Measurements from ENCODE around the gene IQUB.
A peak's percentile ranks its signal among the peaks of the same experiment; 100 is the strongest.
"Not testable (repeated sequence)": the region's sequence is repeated elsewhere in the genome, so short reads cannot be mapped to it uniquely, and the experiment has no call there.

Gene IQUB

DNA sequence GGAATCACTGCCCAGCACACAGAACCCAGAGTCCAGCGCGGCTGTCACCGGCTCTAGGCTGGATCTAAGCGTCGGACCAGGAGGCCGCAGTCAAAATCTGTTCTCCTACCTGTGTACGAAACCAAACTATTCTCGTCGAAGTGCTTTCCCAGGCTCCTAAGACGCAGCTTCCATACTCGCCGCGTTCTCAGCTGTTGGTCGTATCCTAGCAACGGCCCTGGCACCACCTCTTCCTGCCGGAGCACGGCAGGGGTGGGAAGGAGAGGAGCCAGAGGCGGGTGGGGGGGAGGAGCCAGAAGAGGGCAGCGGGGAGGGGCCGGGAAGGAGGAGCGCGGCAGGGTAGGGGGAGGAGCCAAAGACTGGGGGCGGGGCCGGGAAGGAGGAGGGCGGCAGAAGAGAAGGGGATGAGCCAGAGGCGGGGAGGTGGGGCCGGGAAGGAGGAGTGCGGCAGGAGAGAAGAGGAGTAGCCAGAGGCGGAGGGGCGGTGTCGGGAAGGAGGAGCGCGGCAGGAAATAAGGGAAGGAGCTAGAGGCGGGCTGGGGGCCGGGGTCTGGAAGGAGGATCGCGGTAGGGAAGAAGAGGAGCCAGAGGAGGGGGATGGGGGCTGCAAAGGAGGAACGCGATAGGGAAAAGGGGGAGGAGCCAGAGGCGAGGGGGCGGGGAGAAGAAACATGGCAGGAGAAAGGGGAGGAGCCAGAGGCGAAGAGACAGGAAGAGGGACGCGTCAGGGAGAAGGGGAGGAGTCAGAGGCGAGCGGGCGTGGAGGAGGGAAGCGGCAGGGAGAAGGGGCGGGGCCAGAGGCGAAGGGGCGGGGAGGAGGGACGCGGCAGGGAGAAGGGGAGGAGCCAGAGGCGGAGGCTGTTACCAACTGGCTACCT, at the start of gene IQUB:
TSS of gene IQUB (minus strand) at position 213 of the 878 bp plus-strand sequence. CDS start 22,255 bp downstream, outside the sequence.
- peak; percentile 99 for DNase-seq

DNA sequence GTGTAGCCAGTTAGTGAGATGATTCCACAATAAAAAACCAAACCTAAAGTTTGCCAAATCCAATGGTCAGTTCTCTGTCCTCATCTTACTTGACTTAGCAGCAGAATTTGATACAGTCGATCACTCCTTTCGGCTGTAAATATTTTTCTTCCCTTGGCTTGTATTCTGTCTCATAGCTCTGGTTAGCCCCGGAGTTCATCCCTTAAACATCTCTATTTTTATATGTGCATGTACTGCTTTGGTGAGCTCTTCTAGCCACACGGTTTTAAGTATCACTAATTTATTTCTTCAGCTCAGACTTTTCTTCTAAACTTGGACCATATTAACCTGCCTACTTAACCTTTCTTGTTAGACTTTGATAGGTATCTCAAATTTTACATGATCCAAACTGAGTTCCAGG, 49.4 kb upstream of the IQUB start:
- no peak for DNase-seq

DNA sequence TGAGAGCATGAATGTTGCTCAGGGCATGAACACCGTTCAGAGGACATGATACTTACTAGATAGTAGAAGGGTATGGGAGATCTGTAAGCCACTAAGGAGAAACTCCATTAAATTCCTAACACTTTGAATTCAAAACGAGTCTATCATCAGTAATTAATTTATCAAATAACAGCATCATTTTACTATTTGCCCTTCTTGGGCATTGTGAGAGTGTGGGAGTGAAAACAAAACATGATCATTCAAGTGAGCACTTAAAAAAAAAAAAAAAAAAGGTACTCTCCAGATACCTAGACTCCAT, 46.7 kb upstream of the IQUB start:
- no peak for DNase-seq

DNA sequence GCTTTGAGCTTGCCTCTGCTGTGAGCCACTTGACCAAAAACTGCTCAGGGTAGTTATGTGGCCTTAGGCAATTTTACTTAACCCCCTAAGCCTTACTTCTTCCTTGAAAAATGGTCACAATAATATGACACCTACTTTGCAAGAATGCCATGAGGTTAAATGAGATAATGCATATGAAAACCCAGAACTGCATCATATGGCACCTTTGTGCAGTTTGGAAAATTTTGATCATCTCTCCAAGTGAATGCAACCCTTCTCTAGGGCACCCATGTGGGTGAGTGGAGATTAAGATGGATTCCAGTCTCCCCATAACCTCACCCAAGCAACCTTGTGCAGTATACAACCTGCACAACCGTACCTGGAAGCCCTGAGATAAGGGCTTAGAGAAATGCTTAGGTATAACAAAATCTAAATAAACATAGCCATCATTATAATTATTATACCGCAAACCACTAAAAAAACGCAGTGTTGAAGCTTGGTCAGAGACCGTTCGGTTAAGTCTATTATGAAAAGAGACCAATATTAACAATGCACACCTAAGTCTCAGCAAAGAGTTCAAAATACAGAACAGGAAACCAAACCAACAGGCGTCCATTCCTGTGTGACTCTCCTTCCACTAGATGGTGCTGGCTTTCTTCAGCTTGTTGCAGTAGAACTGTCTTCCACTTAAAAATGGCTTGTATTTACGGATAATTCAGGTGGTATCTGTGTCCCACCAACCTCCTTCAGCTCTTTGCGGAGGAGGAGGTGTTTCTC, 46.2 kb upstream of the IQUB start:
- DNase-seq: peak; percentile 53

DNA sequence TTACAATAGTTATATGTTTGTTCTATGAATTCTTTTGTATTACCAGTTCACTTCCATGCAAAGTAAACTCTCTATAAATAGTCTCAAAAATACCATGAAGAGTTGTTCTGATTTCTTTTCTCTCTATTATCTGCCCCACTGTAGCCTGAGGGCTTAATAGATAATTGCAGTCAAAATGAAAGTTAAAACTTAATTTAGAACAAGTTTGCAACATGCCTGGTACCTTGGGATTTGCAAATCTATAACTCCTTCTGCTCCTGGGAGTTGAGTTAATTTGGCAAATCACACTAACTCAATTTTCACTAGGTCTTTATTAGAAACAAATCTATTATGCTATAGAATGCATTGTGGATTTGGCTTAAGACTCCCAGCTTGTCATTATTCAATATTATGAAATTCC, 45.0 kb upstream of the IQUB start:
- no peak for DNase-seq

DNA sequence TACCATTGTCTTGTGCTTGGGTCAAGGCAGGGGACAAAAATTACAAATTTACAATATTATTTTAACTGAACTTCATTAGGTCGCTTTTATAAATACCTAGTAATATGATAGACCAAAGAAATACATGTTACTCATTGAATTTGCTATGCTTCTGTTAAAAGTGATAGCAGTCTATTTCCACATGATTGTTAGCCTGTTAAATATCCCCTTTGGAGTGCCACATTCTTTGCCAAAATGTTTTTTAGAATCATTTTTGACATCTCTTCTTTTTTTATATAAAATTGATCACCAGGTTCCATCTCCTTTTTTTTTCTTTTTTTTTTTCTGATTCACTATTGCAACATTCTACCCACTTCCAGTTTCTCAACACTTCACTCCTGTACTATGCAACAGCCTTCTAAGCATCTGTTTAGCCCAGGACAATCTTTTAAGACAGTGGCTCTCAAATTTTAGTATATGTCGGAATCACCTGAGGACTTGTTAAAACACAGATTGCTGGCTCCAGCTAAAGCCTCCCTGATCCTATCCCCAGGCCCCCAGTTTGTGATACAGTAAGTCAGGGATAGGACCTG, 39.6 kb upstream of the IQUB start:
- no peak for DNase-seq

DNA sequence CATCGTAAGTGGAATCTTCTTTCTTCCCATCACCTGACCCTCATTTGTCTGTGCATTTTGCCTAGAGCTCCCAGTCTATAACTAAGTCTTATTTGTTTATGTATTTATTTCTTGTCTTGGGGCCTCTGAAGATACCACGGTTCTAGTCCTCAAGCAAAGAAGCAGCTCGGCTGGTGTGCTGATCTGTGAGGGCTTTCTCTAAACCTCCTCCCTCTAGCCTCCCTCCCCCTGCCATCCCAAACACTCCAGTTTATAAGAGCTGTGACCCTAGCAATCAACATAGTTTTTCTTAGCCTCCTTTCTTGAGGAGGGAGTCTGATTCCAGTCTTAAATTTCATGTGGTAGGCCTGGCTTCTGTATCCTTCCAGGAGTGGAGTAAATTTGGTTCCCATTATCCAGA, 38.9 kb upstream of the IQUB start:
- DNase-seq: no peak

DNA sequence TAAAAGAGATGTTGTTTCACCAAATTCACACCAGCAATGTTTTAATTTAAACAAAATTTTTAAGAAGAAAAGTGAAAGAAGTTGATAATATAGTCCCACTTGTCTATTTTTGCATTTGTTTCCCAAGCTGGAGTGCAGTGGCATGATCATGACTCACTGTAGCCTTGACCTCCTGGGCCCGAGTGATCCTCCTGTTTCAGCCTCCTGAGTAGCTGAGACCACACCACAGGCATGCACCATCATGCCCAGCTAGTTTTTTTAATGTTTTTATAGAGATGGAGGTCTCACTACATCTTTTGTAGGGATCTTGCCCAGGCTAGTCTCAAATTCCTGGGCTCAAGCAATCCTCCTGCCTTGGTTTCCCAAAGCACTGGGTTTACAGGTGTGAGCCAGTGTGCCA, 37.3 kb upstream of the IQUB start:
- DNase-seq: no peak

DNA sequence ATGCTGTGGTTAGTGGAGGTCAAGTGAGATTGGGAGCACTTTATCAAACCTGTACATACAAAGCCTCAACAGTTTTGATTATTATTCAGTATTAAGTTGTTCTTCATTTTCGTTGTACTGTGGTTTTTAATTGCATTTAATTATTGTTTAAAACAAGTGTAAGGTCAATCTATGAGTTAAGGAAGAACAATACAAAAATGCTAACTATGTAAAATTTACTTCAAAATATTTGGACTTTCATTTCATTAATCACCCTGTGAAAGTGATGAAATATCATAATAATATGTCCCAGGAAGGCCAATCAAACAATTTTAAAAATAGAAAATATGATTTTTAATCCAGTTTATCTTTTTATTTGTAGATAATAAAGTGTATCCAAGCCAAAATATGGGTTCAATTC, 36.8 kb upstream of the IQUB start:
- DNase-seq: no peak

DNA sequence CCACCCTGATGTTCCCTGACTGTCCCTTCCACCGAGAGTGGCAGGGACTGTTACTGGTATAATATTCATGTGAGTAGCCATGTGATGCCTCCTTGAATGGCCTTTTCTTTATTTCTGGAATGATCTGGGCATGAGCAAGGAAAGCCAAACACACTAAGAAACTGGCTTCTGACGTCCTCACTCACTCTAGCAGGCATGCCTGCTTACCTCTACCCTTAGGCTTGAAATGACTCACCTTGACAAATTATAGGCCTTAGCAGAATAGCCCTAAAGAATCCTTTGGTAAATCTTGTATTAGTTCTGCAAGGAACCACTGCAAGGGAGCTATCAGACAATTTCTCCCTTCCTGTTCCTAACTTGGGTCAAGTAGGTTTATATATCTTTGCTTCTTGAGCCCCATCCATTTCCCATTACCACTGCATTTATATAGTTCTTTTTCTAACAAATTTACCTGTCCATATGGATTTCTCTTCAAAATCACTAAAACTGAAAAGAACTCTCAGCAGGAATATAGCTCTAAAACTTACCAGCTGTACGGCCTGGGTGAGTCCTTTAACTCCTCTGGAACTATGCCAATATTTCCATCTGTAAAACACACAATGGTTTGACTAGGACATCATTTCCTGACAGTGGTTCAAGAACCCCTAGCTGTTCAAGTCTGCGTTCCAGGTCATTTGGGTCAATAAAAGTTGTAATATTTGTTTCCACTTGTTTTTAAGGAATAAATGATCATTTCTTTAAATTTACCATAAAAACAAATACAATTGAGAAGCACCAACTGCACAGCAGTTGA, 36.2 kb upstream of the IQUB start:
- no peak for DNase-seq

DNA sequence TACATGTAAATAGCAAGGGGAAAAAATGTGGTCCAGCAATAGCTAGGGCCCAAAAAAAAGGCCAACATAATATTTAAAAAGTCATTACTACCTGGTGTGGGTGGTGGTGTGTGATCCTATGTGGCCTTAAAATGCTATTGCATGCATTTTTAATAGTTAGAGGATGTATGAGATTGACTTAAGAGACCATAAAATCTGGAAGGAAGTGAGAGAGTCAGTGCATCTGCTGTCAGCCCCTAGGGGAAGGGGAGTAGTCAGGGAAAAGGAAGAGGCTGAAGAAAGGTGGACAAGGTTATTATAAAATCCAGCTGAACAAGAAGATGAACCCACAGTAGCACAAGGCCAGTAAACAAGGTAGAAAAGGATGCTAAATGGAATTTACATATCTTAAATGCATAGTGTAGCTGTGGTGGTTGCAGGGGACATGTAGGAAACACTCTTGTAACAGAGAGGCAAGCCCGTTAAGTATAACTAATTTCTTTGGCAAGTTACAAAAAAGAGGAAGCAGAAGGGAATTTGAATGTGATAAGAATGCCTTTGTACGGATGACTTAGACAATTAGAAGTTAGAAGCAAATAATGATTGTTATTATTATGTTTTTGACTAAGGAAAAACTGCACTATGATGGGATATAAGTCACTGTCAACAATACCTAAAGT, 35.1 kb upstream of the IQUB start:
- no peak for DNase-seq

DNA sequence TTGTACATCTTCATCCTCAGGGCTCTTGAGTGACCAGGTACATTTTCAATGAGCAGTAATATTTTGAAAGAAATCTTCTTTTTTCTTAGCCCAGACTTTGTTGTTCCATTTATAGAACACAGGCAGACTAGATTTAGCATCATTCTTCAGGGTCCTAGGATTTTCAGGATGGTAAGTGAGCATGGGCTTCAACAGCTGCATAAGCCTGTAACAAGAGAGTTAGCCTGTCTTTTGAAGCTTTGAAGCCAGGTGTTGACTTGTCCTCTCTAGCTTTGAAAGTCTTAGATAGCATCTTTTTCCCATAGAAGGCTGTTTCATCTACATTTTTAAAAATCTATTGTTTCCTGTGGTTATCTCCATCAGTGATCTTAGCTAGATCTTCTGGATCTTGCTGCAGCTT, 27.7 kb upstream of the IQUB start:
- DNase-seq: no peak

DNA sequence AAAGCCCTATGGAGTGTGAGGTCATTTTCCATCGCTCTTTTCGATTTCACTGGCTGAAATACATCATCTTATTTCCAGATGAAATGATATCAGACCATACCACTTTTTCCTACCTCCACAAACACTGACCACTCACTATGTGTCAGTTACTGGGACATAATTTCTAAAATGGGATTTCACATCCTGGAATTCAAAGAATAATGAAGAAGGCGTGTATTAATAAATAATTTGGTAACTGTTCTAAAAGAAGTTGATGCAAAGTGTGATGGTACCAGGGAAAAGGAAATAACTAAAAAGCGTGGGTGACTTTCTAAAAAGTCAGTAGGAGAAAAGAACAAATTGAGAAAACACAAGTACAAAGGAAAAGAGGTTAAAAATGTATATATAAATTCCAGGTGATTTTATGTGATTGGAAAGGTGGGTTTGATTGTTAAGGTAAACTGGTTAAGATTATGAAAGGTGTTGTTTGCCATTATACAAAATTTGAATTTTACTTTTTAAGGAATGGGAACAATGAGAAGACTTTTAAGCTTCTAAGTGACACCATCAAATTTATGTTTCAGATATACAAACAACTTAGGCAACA, 24.0 kb upstream of the IQUB start:
- DNase-seq: no peak

DNA sequence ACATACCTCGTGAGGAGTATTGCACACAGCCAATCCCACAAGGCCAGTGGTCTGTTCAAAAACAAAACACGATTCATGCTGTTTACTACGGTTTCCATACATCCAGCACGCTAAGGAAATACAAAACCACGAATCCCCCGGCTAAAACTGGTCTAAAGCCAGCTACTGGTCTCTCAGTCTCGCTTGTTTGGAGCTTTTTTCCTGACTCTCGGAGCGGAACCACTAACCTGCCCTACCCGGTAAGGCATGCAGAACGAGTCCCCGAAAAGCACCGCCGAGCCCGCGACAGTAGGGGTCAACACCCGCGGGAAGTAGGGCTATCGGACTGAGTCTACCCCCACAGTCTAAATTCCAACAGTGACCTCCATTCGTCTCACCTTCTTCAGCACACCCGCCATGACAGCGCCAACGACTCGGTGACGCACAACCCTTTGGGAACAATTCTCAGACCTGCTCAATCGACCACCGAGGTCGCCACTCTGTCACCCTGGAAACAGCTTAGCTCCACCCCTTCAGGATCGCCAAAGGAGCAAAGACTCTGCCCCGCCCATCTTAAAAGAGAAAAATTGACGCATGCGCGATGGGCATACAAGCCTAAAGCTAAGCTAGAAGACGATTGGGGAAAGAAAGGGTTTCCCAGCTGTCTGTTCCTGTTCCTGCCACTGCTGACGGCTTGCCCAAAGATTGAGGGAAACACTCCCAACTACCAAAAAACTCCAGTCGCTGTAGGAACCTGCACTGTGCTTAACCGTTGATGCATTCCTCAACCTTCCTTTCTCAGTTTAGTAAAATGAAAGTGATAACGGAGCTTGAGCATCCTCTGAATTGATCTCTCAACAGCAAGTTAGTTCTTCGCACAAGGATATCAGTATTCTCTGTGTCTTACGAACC, 23.2 kb upstream of the IQUB start, which contains the start of gene NDUFA5:
TSS of gene NDUFA5 (minus strand) at position 421 of the 891 bp plus-strand sequence. CDS start at position 398, 23 bp downstream.
- DNase-seq: peak; percentile 99

DNA sequence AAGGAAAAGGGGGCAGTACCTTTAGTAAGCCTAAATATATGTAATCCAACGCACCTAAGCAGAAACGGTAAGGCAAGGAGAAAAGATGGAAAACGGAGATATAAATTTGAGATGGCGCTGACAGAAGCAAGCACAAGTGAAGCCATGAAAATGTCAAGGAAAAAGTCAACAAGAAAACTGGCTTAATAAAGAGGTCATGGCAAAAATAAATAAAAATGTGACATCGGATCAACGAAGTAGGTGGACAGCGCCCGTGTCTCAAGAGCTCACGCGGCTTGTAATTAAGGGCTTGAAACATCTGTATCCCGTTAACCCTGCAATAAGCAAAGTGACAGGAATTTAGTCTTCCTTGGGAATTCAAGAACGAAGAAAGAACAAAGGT, 22.6 kb upstream of the IQUB start:
- no peak for DNase-seq

DNA sequence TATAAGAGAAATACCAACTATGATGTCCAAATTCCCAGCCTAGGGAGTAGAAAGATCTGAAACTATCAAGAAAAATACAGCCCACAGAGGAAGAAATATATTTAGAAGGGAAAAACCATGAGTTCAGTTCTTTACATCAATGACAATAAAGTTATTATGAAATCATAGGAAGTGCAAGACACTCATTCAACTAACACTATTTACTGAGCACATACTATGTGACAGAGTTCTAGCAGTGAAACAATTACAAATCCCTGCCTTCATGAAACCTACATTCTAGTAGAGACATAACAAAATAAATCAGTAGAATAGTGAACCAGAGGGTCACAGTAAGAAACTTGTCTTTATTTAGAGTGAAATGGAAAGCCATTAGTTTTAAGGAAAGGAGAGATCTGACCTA, 21.1 kb upstream of the IQUB start:
- DNase-seq: no peak

DNA sequence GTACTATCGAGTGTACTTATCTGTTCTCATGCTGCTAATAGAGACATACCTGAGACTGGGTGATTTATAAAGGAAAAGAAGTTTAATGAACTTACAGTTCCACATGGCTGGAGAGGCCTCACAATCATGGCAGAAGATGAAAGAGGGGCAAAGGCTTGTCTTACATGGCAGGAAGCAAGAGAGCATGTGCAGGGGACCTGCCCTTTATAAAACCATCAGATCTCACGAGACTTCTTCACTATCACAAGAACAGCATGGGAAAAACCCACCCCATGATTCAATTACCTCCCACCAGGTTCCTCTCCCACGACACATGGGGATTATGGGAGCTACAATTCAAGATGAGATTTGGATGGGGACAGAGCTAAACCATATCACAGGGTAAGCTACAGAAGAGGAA, 18.8 kb upstream of the IQUB start:
- no peak for DNase-seq

DNA sequence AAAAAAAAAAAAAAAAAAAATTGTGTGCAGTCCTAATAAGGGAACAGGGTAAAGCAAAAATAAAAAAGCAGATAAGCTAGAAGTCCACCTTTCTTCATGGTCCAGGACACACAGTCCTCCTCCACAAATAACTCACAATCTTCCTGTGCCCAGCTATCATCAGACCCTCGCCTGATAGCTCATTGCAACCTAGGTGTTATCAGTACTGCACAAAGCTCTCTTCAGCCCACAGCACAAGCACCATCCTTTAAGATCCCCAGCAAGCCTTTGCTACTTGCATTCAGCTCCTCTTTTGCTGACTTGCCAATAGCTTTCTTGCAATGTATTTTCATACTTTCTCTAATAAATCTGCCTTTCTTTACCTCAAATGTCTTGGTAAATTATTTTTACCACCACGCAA, 18.2 kb upstream of the IQUB start:
- no peak for DNase-seq

DNA sequence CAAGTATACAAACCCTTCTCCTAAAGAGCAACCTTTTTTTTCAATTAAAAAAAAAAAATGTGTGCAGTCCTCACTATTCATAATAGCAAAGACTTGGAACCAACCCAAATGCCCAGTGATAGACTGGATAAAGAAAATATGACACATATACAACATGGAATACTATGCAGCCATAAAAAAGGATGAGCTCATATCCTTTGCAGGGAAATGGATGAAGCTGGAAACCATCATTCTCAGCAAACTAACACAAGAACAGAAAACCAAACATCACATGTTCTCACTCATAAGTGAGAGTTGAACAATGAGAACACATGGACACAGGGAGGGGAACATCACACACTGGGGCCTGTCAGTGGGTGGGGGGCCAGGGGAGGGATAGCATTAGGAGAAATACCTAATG, 17.7 kb upstream of the IQUB start:
- DNase-seq: not testable (repeated sequence)

DNA sequence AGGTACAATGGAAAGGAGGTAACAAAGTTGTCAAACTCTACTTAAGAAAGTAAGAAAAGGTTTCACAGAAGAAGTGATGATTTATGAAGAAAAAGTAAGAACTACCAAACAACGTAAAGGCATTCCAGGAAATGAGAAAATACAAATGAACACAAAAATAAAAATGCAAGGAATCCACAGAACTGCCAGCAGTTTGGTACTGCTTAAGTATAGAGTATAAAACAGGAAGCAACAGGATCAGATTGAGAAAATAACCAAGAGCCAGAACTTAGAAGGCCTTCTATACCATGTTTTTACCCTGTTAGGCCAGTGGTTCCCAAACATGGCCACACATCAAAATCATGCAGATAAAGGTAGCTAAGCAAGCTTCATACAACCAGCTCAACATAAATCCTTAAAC, 14.0 kb upstream of the IQUB start:
- no peak for DNase-seq

DNA sequence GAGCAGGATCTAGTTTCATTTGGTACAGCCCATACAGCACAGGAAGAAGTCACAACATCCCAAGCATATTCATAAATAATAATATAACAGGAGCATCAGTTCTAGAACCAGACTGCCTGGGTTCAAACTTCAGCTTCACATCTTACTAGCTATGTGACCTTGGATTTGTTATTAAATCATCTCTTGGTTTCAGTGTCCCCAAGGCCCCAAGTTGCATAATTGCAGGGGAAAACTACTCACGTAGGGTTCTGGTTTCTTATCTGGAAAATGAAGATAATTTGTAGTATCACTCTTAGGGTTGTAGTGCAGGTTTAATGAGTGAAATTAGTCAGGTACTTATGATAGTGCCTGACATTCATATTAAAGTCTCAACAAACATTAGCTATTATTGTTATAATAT, 5.5 kb upstream of the IQUB start:
- DNase-seq: no peak

All from NCI-H526 treated with DMSO at 0.1 percent for 48 hours (cell line).